Measurements from ENCODE around the gene TCEA3. TPM values are rescaled to one million over a fixed set of nuclear protein-coding genes. Genes with fewer than 3 reads are reported as not detected.

TCEA3 gene
- total RNA-seq, 1 donor from 2014 or later = 26.5 TPM

DNA sequence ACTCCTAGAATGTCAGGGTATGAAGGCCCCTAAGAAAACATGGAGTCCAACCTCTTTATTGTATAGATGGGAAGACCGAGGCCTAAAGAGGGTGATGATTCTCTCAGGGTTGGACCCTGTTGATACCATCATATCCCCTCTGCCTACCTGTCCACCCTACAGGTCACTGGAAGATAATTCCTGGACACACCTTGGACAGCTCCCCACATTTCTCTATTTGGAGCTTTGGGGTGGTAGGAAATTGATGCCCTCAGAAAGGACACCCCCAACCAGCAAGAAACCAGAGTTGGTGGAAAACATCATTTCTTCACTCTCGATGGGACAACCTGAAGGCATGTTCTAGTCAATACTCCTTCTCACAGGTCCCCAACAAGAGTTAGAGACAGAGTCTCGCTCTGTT lies 3.0 kb upstream of the TCEA3 start:
- Histone ChIP-seq H3K27me3 (no peaks in the 10 kb centered on the region), H3K4me1 (peaks cover 30% of the 10 kb centered on the region), H3K27ac (no peak overlapping the region), H3K36me3 (peaks cover 0 to 45% of the 10 kb centered on the region in 2 donors), H3K4me3 (no peak overlapping the region), H3K9me3 (no peaks in the 10 kb centered on the region)
- DNase-seq (ENCODE audit: extremely low spot score in 2 of 2) = no peak
- TF ChIP-seq, protein P1, sequence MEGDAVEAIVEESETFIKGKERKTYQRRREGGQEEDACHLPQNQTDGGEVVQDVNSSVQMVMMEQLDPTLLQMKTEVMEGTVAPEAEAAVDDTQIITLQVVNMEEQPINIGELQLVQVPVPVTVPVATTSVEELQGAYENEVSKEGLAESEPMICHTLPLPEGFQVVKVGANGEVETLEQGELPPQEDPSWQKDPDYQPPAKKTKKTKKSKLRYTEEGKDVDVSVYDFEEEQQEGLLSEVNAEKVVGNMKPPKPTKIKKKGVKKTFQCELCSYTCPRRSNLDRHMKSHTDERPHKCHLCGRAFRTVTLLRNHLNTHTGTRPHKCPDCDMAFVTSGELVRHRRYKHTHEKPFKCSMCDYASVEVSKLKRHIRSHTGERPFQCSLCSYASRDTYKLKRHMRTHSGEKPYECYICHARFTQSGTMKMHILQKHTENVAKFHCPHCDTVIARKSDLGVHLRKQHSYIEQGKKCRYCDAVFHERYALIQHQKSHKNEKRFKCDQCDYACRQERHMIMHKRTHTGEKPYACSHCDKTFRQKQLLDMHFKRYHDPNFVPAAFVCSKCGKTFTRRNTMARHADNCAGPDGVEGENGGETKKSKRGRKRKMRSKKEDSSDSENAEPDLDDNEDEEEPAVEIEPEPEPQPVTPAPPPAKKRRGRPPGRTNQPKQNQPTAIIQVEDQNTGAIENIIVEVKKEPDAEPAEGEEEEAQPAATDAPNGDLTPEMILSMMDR (IDR thresholded peaks at IDR 0.05) = no peak
- TF ChIP-seq POLR2A (IDR thresholded peaks at IDR 0.05) = no peak
- no peak for TF ChIP-seq POLR2AphosphoS5 (IDR thresholded peaks at IDR 0.05; ENCODE audit: insufficient read depth in 1 of 2, low read depth in 1 of 2)
- intact Hi-C loops (cut with DNase I) = loop anchor here (10.0 kb wide), 1 partner anchor 57 kb away; the partner anchor contains the start of gene ASAP3

DNA sequence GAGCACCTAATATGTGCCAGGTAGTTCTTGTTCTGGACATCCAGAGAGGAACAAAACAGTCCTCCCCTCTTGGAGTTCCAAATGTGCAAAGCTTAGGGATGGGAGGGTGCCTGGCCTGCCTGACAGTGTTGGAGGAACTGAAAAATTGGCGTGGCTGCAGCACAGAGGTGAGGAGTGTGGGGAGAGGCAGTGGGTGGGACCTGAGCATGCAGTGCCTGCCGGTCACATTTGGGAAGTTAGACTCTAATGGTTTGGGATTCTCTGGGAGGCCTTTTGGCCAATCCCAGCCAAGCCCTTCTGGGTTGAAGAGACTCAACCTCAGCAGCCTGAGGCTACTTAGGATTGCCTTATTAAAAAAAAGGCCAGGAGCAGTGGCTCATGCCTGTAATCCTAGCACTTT lies 2.3 kb upstream of the TCEA3 start:
- no peak for DNase-seq (ENCODE audit: extremely low spot score in 2 of 2)
- Histone ChIP-seq H3K27me3 (no peaks in the 10 kb centered on the region), H3K36me3 (peaks cover 0 to 38% of the 10 kb centered on the region in 2 donors), H3K4me1 (peaks cover 37% of the 10 kb centered on the region), H3K9me3 (no peaks in the 10 kb centered on the region), H3K27ac (no peak overlapping the region), H3K4me3 (no peak overlapping the region)
- intact Hi-C loops (cut with DNase I) = loop anchor here (10.0 kb wide), 1 partner anchor 58 kb away; the partner anchor contains the start of gene ASAP3
- TF ChIP-seq POLR2AphosphoS5 (IDR thresholded peaks at IDR 0.05; ENCODE audit: insufficient read depth in 1 of 2, low read depth in 1 of 2) (no peak), POLR2A (IDR thresholded peaks at IDR 0.05) (no peak)
- TF ChIP-seq, protein P1 (IDR thresholded peaks at IDR 0.05) = no peak

DNA sequence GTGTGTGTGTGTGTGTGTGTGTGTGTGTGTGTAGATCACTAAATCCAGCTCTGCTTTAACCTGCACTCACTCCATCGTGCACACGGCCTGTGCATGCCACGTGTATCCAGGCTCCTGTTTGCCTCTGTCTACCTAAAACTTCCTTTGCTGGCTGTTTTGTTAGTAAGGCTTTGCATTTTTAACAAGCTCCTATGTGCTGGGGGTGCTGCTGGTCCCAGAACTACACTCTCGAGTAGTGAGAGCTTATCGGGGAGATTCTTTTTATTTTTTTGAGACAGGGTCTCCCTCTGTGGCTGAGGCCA lies 596 bp upstream of the TCEA3 start:
- TF ChIP-seq POLR2A (IDR thresholded peaks at IDR 0.05) (no peak), POLR2AphosphoS5 (IDR thresholded peaks at IDR 0.05; ENCODE audit: insufficient read depth in 1 of 2, low read depth in 1 of 2) (no peak)
- TF ChIP-seq, protein P1 (IDR thresholded peaks at IDR 0.05) = no peak
- no peaks in the 10 kb centered on the region for H3K9me3 ChIP-seq
- peaks cover 0 to 21% of the 10 kb centered on the region in 2 donors for H3K36me3 ChIP-seq
- no peak for DNase-seq (ENCODE audit: extremely low spot score in 2 of 2)
- peaks cover 46% of the 10 kb centered on the region for H3K4me1 ChIP-seq
- no peaks in the 10 kb centered on the region for H3K27me3 ChIP-seq
- H3K27ac ChIP-seq = peak overlapping the region; percentile 79
- peak overlapping the region; percentile 64 to 65 for H3K4me3 ChIP-seq
- intact Hi-C loops (cut with DNase I) = loop anchor here (10.0 kb wide), 1 partner anchor 60 kb away; the partner anchor contains the start of gene ASAP3

DNA sequence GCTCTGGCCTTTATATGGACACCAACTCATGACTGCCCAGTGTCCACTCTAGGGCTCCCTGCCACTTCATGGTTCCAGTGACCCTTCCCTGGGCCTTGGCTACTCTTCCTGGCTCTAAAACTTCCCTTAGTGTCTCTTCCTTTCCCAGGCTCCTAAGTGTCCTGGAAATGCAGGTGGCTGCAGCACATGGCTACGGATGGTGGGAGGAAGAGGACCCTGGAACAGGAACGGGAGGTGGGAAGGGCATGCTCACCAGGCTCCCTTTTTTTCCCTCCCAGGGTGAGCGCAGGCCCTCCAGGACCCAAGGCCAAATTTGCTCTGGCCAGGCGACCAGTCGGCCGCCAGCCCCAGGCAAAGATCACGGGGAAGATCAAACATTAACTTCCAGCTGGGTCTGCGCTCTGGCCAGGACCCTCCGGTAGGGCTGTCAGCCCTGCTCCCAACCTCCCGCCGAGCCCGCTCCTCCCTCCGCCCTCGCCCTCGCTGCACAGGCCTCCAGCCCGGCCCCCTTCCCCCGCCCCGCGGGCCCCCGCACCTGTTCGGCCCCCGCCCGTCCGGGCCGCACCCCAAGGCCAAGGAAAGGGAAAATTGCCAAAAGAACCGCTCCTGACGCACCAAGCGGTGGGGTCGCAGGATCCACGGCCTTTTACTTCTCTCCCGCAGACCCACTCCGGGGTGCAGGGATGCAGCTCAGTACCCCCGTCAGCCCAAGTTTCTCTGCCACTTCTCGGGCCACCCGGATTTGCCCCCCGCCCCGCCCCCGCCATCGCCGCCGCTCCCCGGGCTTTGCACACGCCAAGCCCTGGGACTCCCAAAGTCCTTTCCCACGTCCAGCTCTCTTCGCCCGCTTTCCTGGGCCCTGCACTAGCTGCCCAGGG lies 894 bp downstream of the TCEA3 start:
- peaks cover 46% of the 10 kb centered on the region for H3K4me1 ChIP-seq
- no peak for TF ChIP-seq POLR2AphosphoS5 (IDR thresholded peaks at IDR 0.05; ENCODE audit: insufficient read depth in 1 of 2, low read depth in 1 of 2)
- TF ChIP-seq, protein P1 (IDR thresholded peaks at IDR 0.05) = no peak
- TF ChIP-seq POLR2A (IDR thresholded peaks at IDR 0.05) = no peak
- peak overlapping the region; percentile 79 for H3K27ac ChIP-seq
- H3K36me3 ChIP-seq = peaks cover 0 to 8% of the 10 kb centered on the region in 2 donors
- H3K9me3 ChIP-seq = no peaks in the 10 kb centered on the region
- no peak for DNase-seq (ENCODE audit: extremely low spot score in 2 of 2)
- H3K4me3 ChIP-seq = peak overlapping the region; percentile 64 to 65
- H3K27me3 ChIP-seq = no peaks in the 10 kb centered on the region
- intact Hi-C loops (cut with DNase I) = loop anchor here (10.0 kb wide), 1 partner anchor 61 kb away; the partner anchor contains the start of gene ASAP3

DNA sequence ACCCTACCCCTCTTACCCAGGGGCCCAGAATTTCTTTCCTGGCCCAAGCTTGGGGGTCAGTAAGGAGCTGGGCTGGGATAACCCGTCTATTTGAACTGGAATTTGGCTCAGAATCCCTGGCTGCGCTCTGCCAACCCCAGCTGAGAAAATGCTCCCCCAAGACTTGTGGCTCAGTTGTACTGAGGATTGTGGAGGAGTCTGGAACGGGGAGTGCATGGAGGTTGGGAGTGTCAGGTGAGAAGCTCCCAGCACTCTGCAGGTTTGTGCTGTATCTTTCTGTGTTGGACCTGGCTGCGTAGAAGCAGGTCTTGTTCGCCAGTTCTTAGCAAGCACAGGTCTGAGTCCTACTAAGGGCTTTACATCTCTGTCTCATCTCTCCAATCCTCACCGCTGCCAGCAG lies 1.6 kb downstream of the TCEA3 start:
- peak overlapping the region; percentile 79 for H3K27ac ChIP-seq
- H3K4me3 ChIP-seq = peak overlapping the region; percentile 10 to 65
- TF ChIP-seq, protein P1 (IDR thresholded peaks at IDR 0.05) = no peak
- TF ChIP-seq POLR2AphosphoS5 (IDR thresholded peaks at IDR 0.05; ENCODE audit: insufficient read depth in 1 of 2, low read depth in 1 of 2) = no peak
- TF ChIP-seq POLR2A (IDR thresholded peaks at IDR 0.05) = no peak
- no peaks in the 10 kb centered on the region for H3K9me3 ChIP-seq
- H3K36me3 ChIP-seq = peaks cover 0 to 1% of the 10 kb centered on the region in 2 donors
- no peaks in the 10 kb centered on the region for H3K27me3 ChIP-seq
- H3K4me1 ChIP-seq = peaks cover 46% of the 10 kb centered on the region
- intact Hi-C loops (cut with DNase I) = loop anchor here (10.0 kb wide), 1 partner anchor 62 kb away; the partner anchor contains the start of gene ASAP3
- no peak for DNase-seq (ENCODE audit: extremely low spot score in 2 of 2)
